Loucy (cell line): ENCODE results near the gene HOXD8.

Experiments used
- EZH2phosphoT487 ChIP-seq: fragments of 200-600 bp; IDR thresholded peaks from 2 replicates; pipeline ENCODE4 v1.6.1; 2018; ENCODE audit warnings: antibody characterized with exemption, mild to moderate bottlenecking, moderate library complexity, borderline replicate concordance
- TF ChIP-seq, protein P1 (sequence below): fragments of 200-600 bp; sonication (generic); conservative IDR thresholded peaks from 2 replicates; pipeline ENCODE4 v1.5.1; 2014; ENCODE audit warnings: mild to moderate bottlenecking, antibody characterized with exemption, low read length

DNA sequence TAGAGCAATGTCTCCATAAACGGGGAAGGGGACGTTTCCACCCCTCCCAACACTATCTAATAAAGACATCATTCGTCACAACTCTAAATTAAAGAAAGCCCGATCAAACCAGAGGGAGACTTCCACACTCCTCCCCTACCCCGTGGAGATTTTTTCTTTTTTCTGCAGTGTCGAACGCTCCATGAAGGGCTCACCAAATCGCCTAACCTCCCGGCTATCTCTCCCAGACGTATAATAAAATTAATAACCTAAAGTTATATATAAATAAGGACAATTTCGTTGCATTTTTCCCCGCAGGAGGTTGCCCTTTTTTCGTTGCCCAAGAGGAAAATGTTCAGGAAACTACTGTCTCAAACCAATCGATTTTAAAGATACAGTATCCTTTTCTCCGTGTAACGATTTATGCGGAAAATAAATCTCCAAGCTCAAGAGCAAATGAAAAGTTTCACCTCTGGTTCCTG lies 48.1 kb upstream of the HOXD8 start:
- TF ChIP-seq, protein P1, sequence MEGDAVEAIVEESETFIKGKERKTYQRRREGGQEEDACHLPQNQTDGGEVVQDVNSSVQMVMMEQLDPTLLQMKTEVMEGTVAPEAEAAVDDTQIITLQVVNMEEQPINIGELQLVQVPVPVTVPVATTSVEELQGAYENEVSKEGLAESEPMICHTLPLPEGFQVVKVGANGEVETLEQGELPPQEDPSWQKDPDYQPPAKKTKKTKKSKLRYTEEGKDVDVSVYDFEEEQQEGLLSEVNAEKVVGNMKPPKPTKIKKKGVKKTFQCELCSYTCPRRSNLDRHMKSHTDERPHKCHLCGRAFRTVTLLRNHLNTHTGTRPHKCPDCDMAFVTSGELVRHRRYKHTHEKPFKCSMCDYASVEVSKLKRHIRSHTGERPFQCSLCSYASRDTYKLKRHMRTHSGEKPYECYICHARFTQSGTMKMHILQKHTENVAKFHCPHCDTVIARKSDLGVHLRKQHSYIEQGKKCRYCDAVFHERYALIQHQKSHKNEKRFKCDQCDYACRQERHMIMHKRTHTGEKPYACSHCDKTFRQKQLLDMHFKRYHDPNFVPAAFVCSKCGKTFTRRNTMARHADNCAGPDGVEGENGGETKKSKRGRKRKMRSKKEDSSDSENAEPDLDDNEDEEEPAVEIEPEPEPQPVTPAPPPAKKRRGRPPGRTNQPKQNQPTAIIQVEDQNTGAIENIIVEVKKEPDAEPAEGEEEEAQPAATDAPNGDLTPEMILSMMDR = no peak
- no peak for TF ChIP-seq EZH2phosphoT487
